CD4-positive, alpha-beta T cell (primary cell): Measurements from ENCODE around the gene PGBD5. TPM values are rescaled to one million over a fixed set of nuclear protein-coding genes. Genes with fewer than 3 reads are reported as not detected.

Experiments
- ATAC-seq: fragments of 200-7000 bp; cut with Tn5 transposase; one replicate; pipeline ENCODE4 v1.10.0; 2022; ENCODE audit warnings: mild to moderate bottlenecking; ENCODE audit not compliant: poor library complexity
- CTCF ChIA-PET: fragments of 350-600 bp; sonication (Branson Sonifier 250); formaldehyde crosslinking; loops from one replicate; lab custom pipeline; 2021; ENCODE audit warnings: antibody characterized with exemption, inconsistent platforms; lab: Charles Lee
- POLR2A ChIA-PET: fragments of 350-600 bp; sonication (Branson Sonifier 250); formaldehyde crosslinking; loops from one replicate; lab custom pipeline; 2021; ENCODE audit warnings: antibody characterized with exemption, inconsistent platforms; lab: Charles Lee
- DNase-seq, 14 experiments: peaks; one replicate each; pipeline ENCODE4 v3.0.0-alpha.2; 2013 to 2020; ENCODE audit warnings: mixed read lengths in 2 of 14
- H3K27ac ChIP-seq, 2 donors: one replicate each; pipeline versions ENCODE4 v1.5.1 to v1.7.0; 2013; ENCODE audit warnings: low read length in 2 of 2, low read depth in 1 of 2, mild to moderate bottlenecking in 1 of 2
- H3K27me3 ChIP-seq, 2 experiments: 1 replicate in 1 of 2; 2 replicates in 1 of 2; pipeline versions ENCODE4 v1.6.1 to v1.7.0; 2013; ENCODE audit warnings: low read length in 2 of 2, control low read depth in 1 of 2, mild to moderate bottlenecking in 1 of 2, moderate library complexity in 1 of 2; ENCODE audit not compliant: insufficient read depth in 2 of 2, control insufficient read depth in 1 of 2
- H3K36me3 ChIP-seq: one replicate; pipeline ENCODE4 v1.6.1; 2013; ENCODE audit warnings: low read length, control low read depth; ENCODE audit not compliant: insufficient read depth
- H3K4me1 ChIP-seq: one replicate; pipeline ENCODE4 v1.6.1; 2013; ENCODE audit warnings: low read length, control low read depth; ENCODE audit not compliant: insufficient read depth
- H3K4me3 ChIP-seq: one replicate; pipeline ENCODE4 v1.5.1; 2013; ENCODE audit warnings: mild to moderate bottlenecking, low read length, moderate library complexity
- H3K9me3 ChIP-seq, 2 experiments: 1 replicate in 1 of 2; 2 replicates in 1 of 2; pipeline versions ENCODE4 v1.6.1 to v1.7.0; 2013; ENCODE audit warnings: low read length in 2 of 2, mild to moderate bottlenecking in 2 of 2, control low read depth in 1 of 2, moderate library complexity in 1 of 2; ENCODE audit not compliant: control insufficient read depth in 1 of 2, insufficient read depth in 1 of 2
- H3K27ac Mint-ChIP-seq: one replicate; pipeline ENCODE4 v1.8.0; 2020; ENCODE audit warnings: mixed read lengths
- H3K27me3 Mint-ChIP-seq: one replicate; pipeline ENCODE4 v1.8.0; 2021; ENCODE audit warnings: mixed read lengths
- H3K36me3 Mint-ChIP-seq: one replicate; pipeline ENCODE4 v1.8.0; 2021; ENCODE audit warnings: low read depth, mixed read lengths
- H3K4me1 Mint-ChIP-seq: one replicate; pipeline ENCODE4 v1.8.0; 2021; ENCODE audit warnings: low read depth, mixed read lengths
- H3K4me3 Mint-ChIP-seq: one replicate; pipeline ENCODE4 v1.8.0; 2020; ENCODE audit warnings: mild to moderate bottlenecking, mixed read lengths
- H3K9me3 Mint-ChIP-seq: one replicate; pipeline ENCODE4 v1.8.0; 2020; ENCODE audit warnings: mixed read lengths
- intact Hi-C, 2 experiments: fragments of 100-400 bp; cut with DNase I in 1 of 2; cut with micrococcal nuclease in 1 of 2; formaldehyde crosslinking; loops; one replicate each; pipeline versions ENCODE4 v1.15.1 to v1.9.0; 2023 to 2025; cut with DNase I, micrococcal nuclease
- total RNA-seq, 174 experiments: library from RNA in 2 of 174; stranded (reverse) in 2 of 174; gene quantifications; one replicate each; pipeline ENCODE4 v1.2.3 and lab custom pipeline; 2021 to 2026
- TF ChIP-seq, protein P1 (sequence below): fragments of 200-600 bp; IDR thresholded peaks from one replicate; pipeline ENCODE4 v1.8.0; 2022; ENCODE audit warnings: antibody characterized with exemption, mild to moderate bottlenecking

PGBD5 gene
- total RNA-seq, 2 experiments from 2014 or later, result not detected

DNA sequence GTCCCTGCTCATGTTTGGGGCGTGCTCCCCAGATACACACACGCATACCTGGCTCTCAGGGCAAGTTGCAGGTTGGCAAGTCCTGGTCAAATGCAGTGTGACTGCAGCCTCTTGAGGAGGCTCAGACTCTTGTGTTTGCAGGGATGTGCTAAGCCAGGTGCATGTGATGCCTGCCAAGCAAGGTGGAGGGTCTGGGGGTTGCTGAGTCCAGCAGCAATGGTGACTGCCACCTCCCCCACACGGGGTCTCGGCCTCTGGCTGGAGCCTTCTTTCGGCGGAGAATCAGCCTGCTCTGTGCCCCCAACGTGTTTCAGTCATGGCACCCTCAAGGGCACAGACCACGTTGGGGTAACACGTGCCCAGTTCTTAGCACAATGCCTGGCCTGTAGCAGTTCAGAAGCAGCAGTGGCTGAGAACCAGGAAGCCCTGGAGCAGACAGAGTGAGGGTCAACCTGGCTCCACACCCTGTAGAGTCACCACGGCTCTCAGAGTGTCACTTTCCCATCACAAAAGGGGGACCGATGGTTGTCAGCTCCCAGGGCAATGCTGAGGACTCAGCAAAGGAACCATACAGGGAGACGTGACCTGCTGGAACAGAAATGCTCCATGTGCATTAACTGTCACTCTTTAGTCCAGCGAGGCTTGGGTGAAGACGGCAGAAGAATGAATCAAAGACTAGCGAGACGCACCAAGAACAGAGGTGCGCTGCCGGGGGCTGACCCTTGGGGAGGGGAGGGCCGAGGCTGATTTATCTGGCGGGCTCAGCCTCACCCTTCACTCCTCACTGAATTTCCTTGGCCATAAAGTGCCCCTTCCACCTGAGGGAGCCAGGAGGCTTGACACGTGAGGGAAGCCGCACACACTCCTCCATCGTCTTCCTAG is 109.0 kb downstream of the PGBD5 start:
- DNase-seq, result no peak
- H3K9me3 ChIP-seq, result no peaks in the 10 kb centered on the region
- CTCF ChIA-PET, result no interaction called here
- no peak overlapping the region for H3K4me3 ChIP-seq
- no peak overlapping the region for H3K27ac ChIP-seq
- H3K27me3 ChIP-seq, result peaks cover 0 to 2% of the 10 kb centered on the region in 2 experiments
- H3K4me3 Mint-ChIP-seq, result no peak overlapping the region
- H3K9me3 Mint-ChIP-seq, result no peaks in the 10 kb centered on the region
- no peaks in the 10 kb centered on the region for H3K36me3 Mint-ChIP-seq
- H3K36me3 ChIP-seq, result no peaks in the 10 kb centered on the region
- POLR2A ChIA-PET, result no interaction called here
- no peak for ATAC-seq
- no peaks in the 10 kb centered on the region for H3K4me1 ChIP-seq
- no peaks in the 10 kb centered on the region for H3K27me3 Mint-ChIP-seq
- no peaks in the 10 kb centered on the region for H3K4me1 Mint-ChIP-seq
- intact Hi-C loops, result loop anchor here in 1 of 2 experiments (10.0 kb wide), 1 partner anchor 1652 kb away; no protein-coding TSS in a partner anchor
- H3K27ac Mint-ChIP-seq, result no peak overlapping the region
- TF ChIP-seq, protein P1, sequence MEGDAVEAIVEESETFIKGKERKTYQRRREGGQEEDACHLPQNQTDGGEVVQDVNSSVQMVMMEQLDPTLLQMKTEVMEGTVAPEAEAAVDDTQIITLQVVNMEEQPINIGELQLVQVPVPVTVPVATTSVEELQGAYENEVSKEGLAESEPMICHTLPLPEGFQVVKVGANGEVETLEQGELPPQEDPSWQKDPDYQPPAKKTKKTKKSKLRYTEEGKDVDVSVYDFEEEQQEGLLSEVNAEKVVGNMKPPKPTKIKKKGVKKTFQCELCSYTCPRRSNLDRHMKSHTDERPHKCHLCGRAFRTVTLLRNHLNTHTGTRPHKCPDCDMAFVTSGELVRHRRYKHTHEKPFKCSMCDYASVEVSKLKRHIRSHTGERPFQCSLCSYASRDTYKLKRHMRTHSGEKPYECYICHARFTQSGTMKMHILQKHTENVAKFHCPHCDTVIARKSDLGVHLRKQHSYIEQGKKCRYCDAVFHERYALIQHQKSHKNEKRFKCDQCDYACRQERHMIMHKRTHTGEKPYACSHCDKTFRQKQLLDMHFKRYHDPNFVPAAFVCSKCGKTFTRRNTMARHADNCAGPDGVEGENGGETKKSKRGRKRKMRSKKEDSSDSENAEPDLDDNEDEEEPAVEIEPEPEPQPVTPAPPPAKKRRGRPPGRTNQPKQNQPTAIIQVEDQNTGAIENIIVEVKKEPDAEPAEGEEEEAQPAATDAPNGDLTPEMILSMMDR, result no peak

- ChIA-PET CTCF (no interaction called here), POLR2A (no interaction called here)
- no peaks in the 10 kb centered on the region for H3K9me3 ChIP-seq
- peaks cover 0 to 2% of the 10 kb centered on the region in 2 experiments for H3K27me3 ChIP-seq
- Mint-ChIP-seq H3K9me3 (no peaks in the 10 kb centered on the region), H3K27ac (no peak overlapping the region), H3K36me3 (no peaks in the 10 kb centered on the region), H3K27me3 (no peaks in the 10 kb centered on the region), H3K4me1 (peaks cover 4% of the 10 kb centered on the region), H3K4me3 (no peak overlapping the region)
- DNase-seq, result no peak
- H3K36me3 ChIP-seq, result no peaks in the 10 kb centered on the region
- TF ChIP-seq, protein P1, result no peak
- H3K4me3 ChIP-seq, result no peak overlapping the region
- H3K4me1 ChIP-seq, result peaks cover 5% of the 10 kb centered on the region
- ATAC-seq, result no peak
- intact Hi-C loops, result loop anchor here in 1 of 2 experiments (10.0 kb wide), 1 partner anchor 1650 kb away; no protein-coding TSS in a partner anchor
- H3K27ac ChIP-seq, result no peak overlapping the region
Observed at GRCh38 chr1:230315099-230315498, 111.0 kb downstream of the PGBD5 start.

GRCh38 chr1:230314142-230314470 is 112.0 kb downstream of the PGBD5 start:
- Mint-ChIP-seq H3K4me1 (peaks cover 4% of the 10 kb centered on the region), H3K4me3 (no peak overlapping the region), H3K27ac (no peak overlapping the region), H3K36me3 (no peaks in the 10 kb centered on the region), H3K9me3 (no peaks in the 10 kb centered on the region), H3K27me3 (no peaks in the 10 kb centered on the region)
- no peak overlapping the region for H3K4me3 ChIP-seq
- no peak for DNase-seq
- no peak for ATAC-seq
- peaks cover 0 to under 1% of the 10 kb centered on the region in 2 experiments for H3K27me3 ChIP-seq
- H3K9me3 ChIP-seq, result no peaks in the 10 kb centered on the region
- no peak overlapping the region for H3K27ac ChIP-seq
- peaks cover 5% of the 10 kb centered on the region for H3K4me1 ChIP-seq
- no peaks in the 10 kb centered on the region for H3K36me3 ChIP-seq
- TF ChIP-seq, protein P1, result no peak
- ChIA-PET CTCF (no interaction called here), POLR2A (no interaction called here)
- intact Hi-C loops, result loop anchor here (1.0 to 10.0 kb wide), 4 partner anchors 147 to 1649 kb away; no protein-coding TSS in a partner anchor
